ENCODE measurements around the gene NLN.
A peak's percentile ranks its signal among the peaks of the same experiment; 100 is the strongest.

Gene NLN

DNA sequence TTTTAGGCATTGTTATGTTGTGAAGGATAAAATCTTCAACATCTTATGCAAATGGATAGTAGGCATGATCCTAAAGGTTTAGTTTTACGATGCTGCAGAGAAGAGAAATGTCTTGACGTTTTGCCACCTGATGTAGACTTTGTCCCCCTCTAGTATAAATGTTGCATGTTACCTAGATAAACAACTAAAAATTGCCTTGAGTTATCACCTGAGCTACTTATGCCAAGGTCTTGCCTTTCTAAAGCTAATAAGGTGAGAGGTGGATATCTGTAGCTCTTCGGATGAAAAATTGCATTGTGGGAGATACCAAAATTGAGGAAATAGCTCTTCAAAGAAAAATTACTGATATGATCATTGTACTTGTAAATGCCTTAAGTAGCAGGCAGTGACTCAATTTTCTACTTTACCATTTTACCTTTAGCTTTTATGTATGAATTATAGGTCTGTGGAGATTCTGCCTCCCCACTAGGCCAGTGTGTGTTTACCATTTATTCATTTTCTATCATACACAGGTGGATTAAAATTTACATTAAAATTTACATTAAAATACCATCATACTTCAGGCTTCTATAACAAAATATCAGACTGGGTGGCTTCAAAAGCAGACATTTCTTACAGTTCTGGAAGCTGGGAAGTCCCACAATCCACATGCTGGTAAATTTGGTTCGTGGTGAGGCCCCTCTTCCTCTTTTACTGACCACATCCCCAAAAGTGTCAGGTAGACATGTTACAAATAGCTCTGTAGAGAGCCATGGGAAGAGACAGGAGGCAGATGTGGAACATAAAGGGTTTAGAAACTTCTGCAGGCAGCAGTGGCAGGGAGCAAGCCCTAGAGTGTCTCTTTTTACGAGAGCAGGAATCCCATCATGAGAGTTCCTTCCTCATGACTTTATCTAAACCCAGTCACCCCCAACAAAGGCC, 103.7 kb downstream of the NLN start:
- Histone ChIP-seq H2BK5ac (ENCODE audit: low read depth, low read length, poor library complexity) (no peak overlapping the region), H3K4ac (ENCODE audit: low read depth, low read length) (no peak overlapping the region), H4K91ac (ENCODE audit: low read depth, low read length) (no peak overlapping the region), H4K8ac (ENCODE audit: low read depth, low read length) (no peak overlapping the region), H3K79me1 (ENCODE audit: low read length) (no peaks in the 10 kb centered on the region), H3K4me2 (ENCODE audit: low read length) (no peak overlapping the region), H3K4me1 (ENCODE audit: control insufficient read depth in 1 of 2, insufficient read depth in 2 of 2, low read length in 2 of 2) (no peaks in the 10 kb centered on the region), H2AFZ (ENCODE audit: insufficient read depth, low read length, poor library complexity) (no peak overlapping the region), H2AK5ac (ENCODE audit: low read length) (no peak overlapping the region), H3K79me2 (ENCODE audit: control insufficient read depth, insufficient read depth, low read length, poor library complexity) (no peaks in the 10 kb centered on the region), H3K23ac (ENCODE audit: low read length) (no peak overlapping the region), H2BK120ac (ENCODE audit: insufficient read depth, low read length, poor library complexity) (no peak overlapping the region), H3K9ac (ENCODE audit: low read length) (no peak overlapping the region), H2BK12ac (ENCODE audit: low read length) (no peak overlapping the region), H4K12ac (ENCODE audit: low read depth, low read length) (no peak overlapping the region), H3K27me3 (ENCODE audit: insufficient read depth, low read length) (no peaks in the 10 kb centered on the region), H3K9me3 (ENCODE audit: insufficient read depth, low read depth, low read length) (no peaks in the 10 kb centered on the region), H3K18ac (ENCODE audit: low read length) (no peak overlapping the region), H3K27ac (ENCODE audit: low read depth, low read length) (no peak overlapping the region), H3K36me3 (ENCODE audit: control insufficient read depth in 1 of 2, insufficient read depth in 2 of 2, low read length in 2 of 2) (no peaks in the 10 kb centered on the region), H3K4me3 (ENCODE audit: low read depth, low read length) (no peak overlapping the region), H3K14ac (ENCODE audit: low read length) (no peak overlapping the region)
- no peak for DNase-seq
- WGBS (ENCODE audit: extremely low coverage, insufficient coverage, insufficient read length), result no CpG with 5 or more reads among the region's 5 CpGs

DNA sequence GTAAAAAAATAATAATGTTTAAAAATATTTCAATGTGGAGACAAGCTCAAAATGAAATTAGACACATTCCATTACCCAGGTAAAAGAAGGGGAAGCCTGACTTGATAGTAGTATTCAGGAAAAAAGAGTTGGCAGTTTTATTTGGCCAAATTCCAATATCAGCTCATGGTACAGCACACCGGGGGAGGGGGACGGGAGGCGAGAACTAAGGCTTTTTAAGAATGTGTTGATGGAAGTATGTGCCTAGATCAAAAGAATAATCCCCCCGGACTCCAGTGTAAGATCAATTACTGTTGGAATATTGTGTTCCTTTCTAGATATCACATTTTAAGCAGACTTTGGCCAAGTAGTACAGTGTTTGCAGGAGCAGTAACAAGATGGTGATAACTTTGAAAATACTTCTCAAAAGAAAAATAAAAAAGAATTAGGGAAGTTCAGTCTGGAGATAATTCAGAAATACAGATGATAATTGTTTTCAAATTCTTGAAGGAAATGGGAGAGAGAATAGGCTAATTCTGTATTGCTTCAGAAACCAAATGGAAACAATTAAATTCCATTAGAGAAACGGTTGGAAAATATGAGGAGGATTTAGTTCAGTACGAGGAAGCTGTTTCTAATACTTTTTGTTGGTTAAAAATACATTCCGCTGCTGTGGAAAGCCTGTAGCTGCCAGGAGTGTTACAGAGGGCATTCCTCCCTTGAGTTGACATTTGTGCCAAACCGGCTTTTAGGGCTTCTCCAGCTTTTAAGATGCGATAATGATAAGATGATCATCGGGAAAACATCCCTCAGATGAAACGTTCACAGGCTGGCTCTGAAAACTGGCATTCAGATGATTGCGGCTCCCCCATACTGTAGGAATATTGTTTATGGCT, 106.3 kb downstream of the NLN start:
- no peaks in the 10 kb centered on the region for H3K9me3 ChIP-seq (ENCODE audit: insufficient read depth, low read depth, low read length)
- no CpG with 5 or more reads among the region's 12 CpGs for WGBS (ENCODE audit: extremely low coverage, insufficient coverage, insufficient read length)

DNA sequence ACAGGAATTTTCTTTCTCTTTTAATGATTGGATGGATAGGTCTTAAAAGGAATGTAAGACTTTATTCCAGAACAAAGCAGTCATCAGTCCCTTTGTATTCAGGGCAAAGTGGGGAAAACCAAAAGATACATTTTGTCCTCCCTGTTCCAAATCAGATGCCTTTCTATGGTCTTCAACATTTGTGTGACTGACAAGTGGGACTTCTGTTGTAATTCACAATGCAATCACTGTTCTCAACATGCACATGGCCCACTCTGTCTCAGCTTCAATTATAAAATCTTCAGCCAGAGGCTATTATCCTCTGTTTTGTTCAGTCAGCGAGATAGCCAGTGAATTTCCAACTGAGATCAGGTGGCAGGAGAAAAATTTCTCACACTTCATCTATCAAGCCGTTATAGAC, 108.9 kb downstream of the NLN start:
- Histone ChIP-seq H2BK5ac (ENCODE audit: low read depth, low read length, poor library complexity) (no peak overlapping the region), H2BK12ac (ENCODE audit: low read length) (no peak overlapping the region), H2AFZ (ENCODE audit: insufficient read depth, low read length, poor library complexity) (no peak overlapping the region), H3K27ac (ENCODE audit: low read depth, low read length) (no peak overlapping the region), H2AK5ac (ENCODE audit: low read length) (no peak overlapping the region), H3K27me3 (ENCODE audit: insufficient read depth, low read length) (no peaks in the 10 kb centered on the region), H3K9me3 (ENCODE audit: insufficient read depth, low read depth, low read length) (no peaks in the 10 kb centered on the region), H3K4ac (ENCODE audit: low read depth, low read length) (no peak overlapping the region), H3K9ac (ENCODE audit: low read length) (no peak overlapping the region), H3K79me2 (ENCODE audit: control insufficient read depth, insufficient read depth, low read length, poor library complexity) (no peaks in the 10 kb centered on the region), H4K12ac (ENCODE audit: low read depth, low read length) (no peak overlapping the region), H3K18ac (ENCODE audit: low read length) (no peak overlapping the region), H3K14ac (ENCODE audit: low read length) (no peak overlapping the region), H3K79me1 (ENCODE audit: low read length) (no peaks in the 10 kb centered on the region), H3K4me3 (ENCODE audit: low read depth, low read length) (no peak overlapping the region), H3K36me3 (ENCODE audit: control insufficient read depth in 1 of 2, insufficient read depth in 2 of 2, low read length in 2 of 2) (no peaks in the 10 kb centered on the region), H3K4me1 (ENCODE audit: control insufficient read depth in 1 of 2, insufficient read depth in 2 of 2, low read length in 2 of 2) (no peaks in the 10 kb centered on the region), H2BK120ac (ENCODE audit: insufficient read depth, low read length, poor library complexity) (no peak overlapping the region), H4K8ac (ENCODE audit: low read depth, low read length) (no peak overlapping the region), H4K91ac (ENCODE audit: low read depth, low read length) (no peak overlapping the region), H3K4me2 (ENCODE audit: low read length) (no peak overlapping the region), H3K23ac (ENCODE audit: low read length) (no peak overlapping the region)
- DNase-seq, result no peak
- WGBS (ENCODE audit: extremely low coverage, insufficient coverage, insufficient read length), result no CpG with 5 or more reads among the region's 2 CpGs

More for the DNA sequence above, 106.3 kb downstream of the NLN start:
- H3K14ac ChIP-seq (ENCODE audit: low read length), result no peak overlapping the region
- H3K4ac ChIP-seq (ENCODE audit: low read depth, low read length), result no peak overlapping the region
- no peak overlapping the region for H4K12ac ChIP-seq (ENCODE audit: low read depth, low read length)
- no peak overlapping the region for H4K91ac ChIP-seq (ENCODE audit: low read depth, low read length)
- DNase-seq, result peak in 1 of 2 donors; percentile 55
- no peak overlapping the region for H2BK5ac ChIP-seq (ENCODE audit: low read depth, low read length, poor library complexity)
- H3K27me3 ChIP-seq (ENCODE audit: insufficient read depth, low read length), result no peaks in the 10 kb centered on the region
- H3K4me1 ChIP-seq (ENCODE audit: control insufficient read depth in 1 of 2, insufficient read depth in 2 of 2, low read length in 2 of 2), result no peaks in the 10 kb centered on the region
- H2BK120ac ChIP-seq (ENCODE audit: insufficient read depth, low read length, poor library complexity), result no peak overlapping the region
- no peak overlapping the region for H4K8ac ChIP-seq (ENCODE audit: low read depth, low read length)
- H3K9ac ChIP-seq (ENCODE audit: low read length), result no peak overlapping the region
- H2AFZ ChIP-seq (ENCODE audit: insufficient read depth, low read length, poor library complexity), result no peak overlapping the region
- no peak overlapping the region for H3K18ac ChIP-seq (ENCODE audit: low read length)
- no peak overlapping the region for H2AK5ac ChIP-seq (ENCODE audit: low read length)
- H3K27ac ChIP-seq (ENCODE audit: low read depth, low read length), result no peak overlapping the region
- H3K36me3 ChIP-seq (ENCODE audit: control insufficient read depth in 1 of 2, insufficient read depth in 2 of 2, low read length in 2 of 2), result no peaks in the 10 kb centered on the region
- H3K79me2 ChIP-seq (ENCODE audit: control insufficient read depth, insufficient read depth, low read length, poor library complexity), result no peaks in the 10 kb centered on the region
- H2BK12ac ChIP-seq (ENCODE audit: low read length), result no peak overlapping the region
- H3K4me2 ChIP-seq (ENCODE audit: low read length), result no peak overlapping the region
- H3K4me3 ChIP-seq (ENCODE audit: low read depth, low read length), result no peak overlapping the region
- H3K23ac ChIP-seq (ENCODE audit: low read length), result no peak overlapping the region
- no peaks in the 10 kb centered on the region for H3K79me1 ChIP-seq (ENCODE audit: low read length)

DNA sequence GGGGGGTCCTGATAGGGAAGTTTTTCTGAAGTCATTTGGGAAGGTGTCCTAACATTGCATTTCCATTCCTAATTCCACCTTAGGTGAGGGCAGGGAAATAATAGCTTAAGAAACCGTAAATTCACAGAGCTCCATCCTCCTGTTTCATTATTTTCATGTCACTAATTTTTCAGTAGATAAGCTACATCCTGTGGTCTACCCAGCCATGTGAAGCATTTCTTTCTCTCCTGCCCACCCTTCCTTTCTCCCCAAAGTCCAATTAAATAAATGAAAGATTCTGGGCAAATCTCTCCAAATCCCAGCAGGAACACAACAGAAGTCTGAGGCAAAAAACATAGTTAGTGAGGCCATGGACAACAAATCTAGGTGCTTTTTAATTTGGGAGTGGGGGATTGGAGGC, 109.3 kb downstream of the NLN start:
- Histone ChIP-seq H3K79me2 (ENCODE audit: control insufficient read depth, insufficient read depth, low read length, poor library complexity) (no peaks in the 10 kb centered on the region), H4K8ac (ENCODE audit: low read depth, low read length) (no peak overlapping the region), H3K4ac (ENCODE audit: low read depth, low read length) (no peak overlapping the region), H2AK5ac (ENCODE audit: low read length) (no peak overlapping the region), H3K27me3 (ENCODE audit: insufficient read depth, low read length) (no peaks in the 10 kb centered on the region), H2BK120ac (ENCODE audit: insufficient read depth, low read length, poor library complexity) (no peak overlapping the region), H3K4me3 (ENCODE audit: low read depth, low read length) (no peak overlapping the region), H3K9ac (ENCODE audit: low read length) (no peak overlapping the region), H3K14ac (ENCODE audit: low read length) (no peak overlapping the region), H2BK12ac (ENCODE audit: low read length) (no peak overlapping the region), H3K4me1 (ENCODE audit: control insufficient read depth in 1 of 2, insufficient read depth in 2 of 2, low read length in 2 of 2) (no peaks in the 10 kb centered on the region), H3K79me1 (ENCODE audit: low read length) (no peaks in the 10 kb centered on the region), H3K9me3 (ENCODE audit: insufficient read depth, low read depth, low read length) (no peaks in the 10 kb centered on the region), H3K23ac (ENCODE audit: low read length) (no peak overlapping the region), H4K91ac (ENCODE audit: low read depth, low read length) (no peak overlapping the region), H2BK5ac (ENCODE audit: low read depth, low read length, poor library complexity) (no peak overlapping the region), H3K27ac (ENCODE audit: low read depth, low read length) (no peak overlapping the region), H3K4me2 (ENCODE audit: low read length) (no peak overlapping the region), H3K36me3 (ENCODE audit: control insufficient read depth in 1 of 2, insufficient read depth in 2 of 2, low read length in 2 of 2) (no peaks in the 10 kb centered on the region), H4K12ac (ENCODE audit: low read depth, low read length) (no peak overlapping the region), H3K18ac (ENCODE audit: low read length) (no peak overlapping the region), H2AFZ (ENCODE audit: insufficient read depth, low read length, poor library complexity) (no peak overlapping the region)
- WGBS (ENCODE audit: extremely low coverage, insufficient coverage, insufficient read length), result no CpG with 5 or more reads among the region's 1 CpG
- no peak for DNase-seq
